Loucy (cell line): ENCODE measurements around the gene PGRMC2.

Source experiments
- H2AFZ ChIP-seq: fragments of 200-600 bp; sonication (generic); 2 replicates; pipeline ENCODE4 v1.6.0; 2016; ENCODE audit warnings: antibody characterized with exemption, mild to moderate bottlenecking, low read length, moderate library complexity
- H3F3A ChIP-seq: fragments of 200-600 bp; 2 replicates; pipeline ENCODE4 v1.6.0; 2016; ENCODE audit warnings: antibody characterized with exemption, low read depth, mild to moderate bottlenecking
- H3K27me3 ChIP-seq: fragments of 200-600 bp; sonication (generic); 2 replicates; pipeline ENCODE4 v1.6.1; 2014; ENCODE audit warnings: low read length, mild to moderate bottlenecking; ENCODE audit not compliant: insufficient read depth, poor library complexity, severe bottlenecking
- H3K36me3 ChIP-seq: fragments of 200-600 bp; sonication (generic); 2 replicates; pipeline ENCODE4 v1.6.1; 2016; ENCODE audit warnings: low read length; ENCODE audit not compliant: insufficient read depth
- H3K4me1 ChIP-seq: fragments of 200-600 bp; sonication (generic); 2 replicates; pipeline ENCODE4 v1.5.1; 2014; ENCODE audit warnings: low read length, mild to moderate bottlenecking; ENCODE audit not compliant: insufficient read depth, poor library complexity, severe bottlenecking
- H3K4me2 ChIP-seq: fragments of 200-600 bp; sonication (generic); 2 replicates; pipeline ENCODE4 v1.6.0; 2014; ENCODE audit warnings: antibody characterized with exemption, low read length, low read depth, mild to moderate bottlenecking; ENCODE audit not compliant: poor library complexity, severe bottlenecking
- H3K4me3 ChIP-seq: fragments of 200-600 bp; sonication (generic); 2 replicates; pipeline ENCODE4 v1.5.1; 2014; ENCODE audit warnings: low read length, mild to moderate bottlenecking, mixed read lengths; ENCODE audit not compliant: poor library complexity, severe bottlenecking
- H3K79me2 ChIP-seq: fragments of 200-600 bp; sonication (generic); 2 replicates; pipeline ENCODE4 v1.6.1; 2014; ENCODE audit warnings: low read length; ENCODE audit not compliant: insufficient read depth
- H3K9ac ChIP-seq: fragments of 200-600 bp; sonication (generic); 2 replicates; pipeline ENCODE4 v1.6.0; 2014; ENCODE audit warnings: mild to moderate bottlenecking, low read depth, low read length, moderate library complexity; ENCODE audit not compliant: poor library complexity, severe bottlenecking
- H3K9me2 ChIP-seq: fragments of 200-600 bp; sonication (generic); replicated peaks from 2 replicates; pipeline ENCODE4 v1.6.1; 2016; ENCODE audit warnings: low read depth, low read length, mixed read lengths
- H3K9me3 ChIP-seq: fragments of 200-600 bp; sonication (generic); 2 replicates; pipeline ENCODE4 v1.6.1; 2014; ENCODE audit warnings: mild to moderate bottlenecking, antibody characterized with exemption, low read length, low read depth; ENCODE audit not compliant: insufficient read depth
- H4K20me1 ChIP-seq: fragments of 200-600 bp; sonication (generic); 2 replicates; pipeline ENCODE4 v1.6.0; 2014; ENCODE audit warnings: antibody characterized with exemption, low read length, mild to moderate bottlenecking; ENCODE audit not compliant: insufficient read depth, poor library complexity, severe bottlenecking
- CTCF ChIP-seq: fragments of 200-600 bp; sonication (generic); conservative IDR thresholded peaks from 2 replicates; pipeline ENCODE4 v1.5.1; 2014; ENCODE audit warnings: mild to moderate bottlenecking, antibody characterized with exemption, low read length
- EZH2phosphoT487 ChIP-seq: fragments of 200-600 bp; IDR thresholded peaks from 2 replicates; pipeline ENCODE4 v1.6.1; 2018; ENCODE audit warnings: antibody characterized with exemption, mild to moderate bottlenecking, moderate library complexity, borderline replicate concordance

The PGRMC2 gene

DNA sequence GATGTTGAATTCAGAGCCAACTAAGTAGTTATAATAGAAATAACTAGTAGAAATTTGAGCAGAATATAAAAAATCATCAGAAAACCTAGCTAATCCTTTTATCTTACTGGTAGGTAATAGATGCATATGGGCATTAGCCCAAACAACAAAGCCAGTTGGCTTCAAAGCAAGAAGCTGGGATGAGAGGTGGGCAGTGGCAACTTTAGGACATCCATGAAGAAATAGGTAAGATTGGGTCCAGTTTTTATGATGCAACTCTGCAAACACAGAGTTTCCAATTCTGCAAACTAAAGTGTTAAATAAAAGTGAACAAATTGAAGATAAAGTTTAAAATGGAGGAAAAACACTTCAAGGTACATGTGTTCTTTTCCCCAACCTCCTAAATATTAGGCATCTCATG, 5.1 kb downstream of the PGRMC2 start:
- no peaks in the 10 kb centered on the region for H3F3A ChIP-seq
- H3K36me3 ChIP-seq, result no peaks in the 10 kb centered on the region
- H3K9me3 ChIP-seq, result no peaks in the 10 kb centered on the region

GRCh38 chr4:128281354-128281753, 6.3 kb downstream of the PGRMC2 start:
- Histone ChIP-seq H3K9ac (peak overlapping the region; percentile 2), H3K4me1 (peaks cover 60% of the 10 kb centered on the region), H3K9me3 (no peaks in the 10 kb centered on the region), H3K9me2 (no peaks in the 10 kb centered on the region), H3K4me2 (peak overlapping the region; percentile 66), H3K79me2 (peaks cover 90% of the 10 kb centered on the region), H3K36me3 (no peaks in the 10 kb centered on the region), H4K20me1 (peaks cover 67% of the 10 kb centered on the region), H3K27me3 (no peaks in the 10 kb centered on the region), H3F3A (no peaks in the 10 kb centered on the region), H3K4me3 (peak overlapping the region; percentile 55), H2AFZ (no peak overlapping the region)
- TF ChIP-seq CTCF (no peak), EZH2phosphoT487 (no peak)

More for the DNA sequence above, 5.1 kb downstream of the PGRMC2 start:
- Histone ChIP-seq H3K4me3 (peak overlapping the region; percentile 55), H3K79me2 (peaks cover 90% of the 10 kb centered on the region), H3K27me3 (no peaks in the 10 kb centered on the region), H4K20me1 (peaks cover 69% of the 10 kb centered on the region), H3K9me2 (no peaks in the 10 kb centered on the region), H3K4me1 (peaks cover 59% of the 10 kb centered on the region), H3K4me2 (peak overlapping the region; percentile 66), H2AFZ (no peak overlapping the region), H3K9ac (no peak overlapping the region)
- TF ChIP-seq EZH2phosphoT487 (no peak), CTCF (no peak)

DNA sequence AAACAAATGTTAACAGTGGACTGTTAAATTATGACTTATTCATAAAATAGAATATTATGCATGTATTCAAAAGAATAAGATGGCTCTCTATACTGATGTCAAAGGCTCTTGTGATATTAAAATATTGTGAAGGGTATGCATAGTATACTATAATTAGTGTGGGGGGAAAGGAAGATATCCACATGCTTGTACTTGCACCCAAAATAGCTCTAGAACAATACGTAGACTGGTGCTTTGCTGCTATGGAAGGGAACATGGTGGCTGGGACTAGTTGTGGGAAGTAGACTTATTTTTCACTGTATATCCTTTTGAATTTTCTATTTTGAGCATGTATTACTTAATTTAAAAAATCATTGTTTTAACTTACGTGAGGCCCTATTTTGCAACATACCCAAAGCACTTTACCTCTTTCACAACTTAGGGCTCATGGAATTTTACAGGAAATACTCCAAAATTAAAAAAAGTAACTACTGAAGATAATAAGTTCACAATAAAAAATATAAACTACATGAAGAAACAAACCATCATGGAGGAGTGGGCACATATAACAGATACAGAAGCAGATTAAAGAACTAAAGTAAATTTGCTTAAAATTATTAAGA, 7.9 kb downstream of the PGRMC2 start:
- H3K9ac ChIP-seq, result no peak overlapping the region
- no peaks in the 10 kb centered on the region for H3K9me2 ChIP-seq
- H3K4me3 ChIP-seq, result peak overlapping the region; percentile 55
- H2AFZ ChIP-seq, result no peak overlapping the region
- peaks cover 85% of the 10 kb centered on the region for H3K79me2 ChIP-seq
- no peaks in the 10 kb centered on the region for H3K9me3 ChIP-seq
- H3K4me2 ChIP-seq, result peak overlapping the region; percentile 66
- TF ChIP-seq CTCF, result no peak
- TF ChIP-seq EZH2phosphoT487, result no peak
- no peaks in the 10 kb centered on the region for H3K27me3 ChIP-seq
- no peaks in the 10 kb centered on the region for H3K36me3 ChIP-seq
- H3F3A ChIP-seq, result no peaks in the 10 kb centered on the region
- peaks cover 50% of the 10 kb centered on the region for H3K4me1 ChIP-seq
- H4K20me1 ChIP-seq, result peaks cover 51% of the 10 kb centered on the region
